GM12878 (cell line): ENCODE measurements around the gene MYL1. TPM values are rescaled to one million over a fixed set of nuclear protein-coding genes. Genes with fewer than 3 reads are reported as not detected.

Source experiments
- ATAC-seq: fragments of 200-7000 bp; cut with Tn5 transposase; 3 replicates; pipeline ENCODE4 v1.9.1; 2020; ENCODE audit warnings: mild to moderate bottlenecking, moderate library complexity
- BruUV-seq: library from RNA; stranded (reverse); fragments of 400-500 nt; replicated peaks from 2 replicates; lab custom pipeline; 2021; lab: Mats Ljungman, UMichigan
- CTCF ChIA-PET: fragments of 300-600 bp; sonication (Branson Sonifier 250); formaldehyde crosslinking; extraction: SDS; loops from one replicate; lab custom pipeline; 2021; ENCODE audit warnings: inconsistent platforms; lab: Yijun Ruan, JAX
- POLR2A ChIA-PET: fragments of 350-600 bp; formaldehyde crosslinking; extraction: SDS; loops from one replicate; lab custom pipeline; 2021; ENCODE audit warnings: inconsistent platforms; lab: Charles Lee
- RAD21 ChIA-PET: fragments of 300-600 bp; sonication (Branson Sonifier 250); formaldehyde crosslinking; loops from one replicate; lab custom pipeline; 2023; ENCODE audit warnings: antibody characterized with exemption; ENCODE audit not compliant: unreplicated experiment; lab: Charles Lee
- SMC1A ChIA-PET: fragments of 300-600 bp; sonication (Branson Sonifier 250); formaldehyde crosslinking; loops from one replicate; lab custom pipeline; 2023; ENCODE audit not compliant: unreplicated experiment, uncharacterized antibody; lab: Charles Lee
- DNase-seq: peaks from one replicate; pipeline ENCODE4 v3.0.0-alpha.2; 2011; ENCODE audit warnings: low read depth, low spot score
- FAIRE-seq: peaks from 3 replicates; lab custom pipeline; 2011; peaks lifted over from hg19 to GRCh38; lab: Jason Lieb, UNC
- H2AFZ ChIP-seq: 2 replicates; pipeline ENCODE4 v1.6.0; 2011; ENCODE audit warnings: low read depth, low read length, control low read depth; ENCODE audit not compliant: control insufficient read depth
- H3K27ac ChIP-seq: 2 replicates; pipeline ENCODE4 v1.5.1; 2011; ENCODE audit warnings: control low read depth; ENCODE audit not compliant: control insufficient read depth, insufficient read depth
- H3K27me3 ChIP-seq, 2 experiments: replicated peaks in 1 of 2; 2 replicates each; pipeline versions ENCODE4 v1.6.0 to v1.6.1; 2011; ENCODE audit warnings: low read length in 1 of 2; ENCODE audit not compliant: control insufficient read depth in 2 of 2, insufficient read depth in 2 of 2
- H3K36me3 ChIP-seq, 2 experiments: 2 replicates each; pipeline ENCODE4 v1.5.1; 2011; ENCODE audit warnings: low read length in 1 of 2; ENCODE audit not compliant: control insufficient read depth in 2 of 2, insufficient read depth in 2 of 2
- H3K4me1 ChIP-seq: 2 replicates; pipeline ENCODE4 v1.6.1; 2011; ENCODE audit warnings: mild to moderate bottlenecking, low read length, moderate library complexity, mixed read lengths; ENCODE audit not compliant: control insufficient read depth, insufficient read depth
- H3K4me2 ChIP-seq: 2 replicates; pipeline ENCODE4 v1.6.0; 2011; ENCODE audit warnings: control low read depth; ENCODE audit not compliant: control insufficient read depth, insufficient read depth
- H3K4me3 ChIP-seq: fragments of 200-600 bp; sonication (generic); 2 replicates; pipeline ENCODE4 v1.5.1; 2016
- H3K79me2 ChIP-seq: 2 replicates; pipeline ENCODE4 v1.6.0; 2011; ENCODE audit warnings: low read length; ENCODE audit not compliant: control insufficient read depth, insufficient read depth
- H3K9ac ChIP-seq: 2 replicates; pipeline ENCODE4 v1.8.0; 2011; ENCODE audit warnings: low read length, control low read depth, mixed read lengths; ENCODE audit not compliant: control insufficient read depth, insufficient read depth
- H3K9me3 ChIP-seq: replicated peaks from 3 replicates; pipeline ENCODE4 v1.5.1; 2011; ENCODE audit warnings: mild to moderate bottlenecking, low read length; ENCODE audit not compliant: control insufficient read depth, insufficient read depth
- H4K20me1 ChIP-seq: 2 replicates; pipeline ENCODE4 v1.6.0; 2011; ENCODE audit not compliant: control insufficient read depth, insufficient read depth
- CBX5 ChIP-seq: sonication (generic); IDR thresholded peaks from 2 replicates; pipeline ENCODE4 v1.6.1; 2016; ENCODE audit warnings: low read depth, moderate library complexity, mild to moderate bottlenecking, inconsistent platforms
- CHD1 ChIP-seq: IDR thresholded peaks from 2 replicates; pipeline ENCODE4 v1.6.1; 2012; ENCODE audit warnings: low read depth, low read length, improper control_type of control experiment
- FOS ChIP-seq: IDR thresholded peaks from 3 replicates; pipeline ENCODE4 v1.6.1; 2011; ENCODE audit warnings: borderline replicate concordance; ENCODE audit not compliant: insufficient read length; ENCODE audit errors: extremely low read depth
- KAT2A ChIP-seq: conservative IDR thresholded peaks from 2 replicates; pipeline ENCODE4 v1.6.1; 2011; ENCODE audit warnings: low read depth, low read length; ENCODE audit not compliant: control insufficient read depth
- KLF5 ChIP-seq: fragments of 450-650 bp; IDR thresholded peaks from 2 replicates; pipeline ENCODE4 v1.6.1; 2014; ENCODE audit warnings: mild to moderate bottlenecking; ENCODE audit not compliant: partially characterized antibody
- NFYB ChIP-seq: IDR thresholded peaks from 2 replicates; pipeline ENCODE4 v1.6.1; 2011; ENCODE audit warnings: low read depth, mild to moderate bottlenecking, low read length, improper control_type of control experiment, moderate library complexity; ENCODE audit not compliant: insufficient read depth
- PAX5 ChIP-seq: IDR thresholded peaks from 2 replicates; pipeline ENCODE4 v1.6.1; 2011; ENCODE audit warnings: low read depth, low read length, borderline replicate concordance
- POLR2A ChIP-seq: IDR thresholded peaks from 2 replicates; pipeline ENCODE4 v1.6.1; 2011; ENCODE audit warnings: low read depth, mild to moderate bottlenecking, low read length
- RB1 ChIP-seq: fragments of 450-650 bp; formaldehyde crosslinking; IDR thresholded peaks from 2 replicates; pipeline ENCODE4 v1.6.1; 2017; ENCODE audit warnings: mild to moderate bottlenecking, borderline replicate concordance
- TCF12 ChIP-seq: IDR thresholded peaks from 2 replicates; pipeline ENCODE4 v1.6.1; 2011; ENCODE audit warnings: low read depth, mild to moderate bottlenecking, low read length
- TCF7 ChIP-seq: IDR thresholded peaks from 2 replicates; pipeline ENCODE4 v1.6.1; 2014; ENCODE audit warnings: antibody characterized with exemption, borderline replicate concordance
- WRNIP1 ChIP-seq: IDR thresholded peaks from 2 replicates; pipeline ENCODE4 v1.6.1; 2011; ENCODE audit warnings: low read depth, low read length, improper control_type of control experiment, borderline replicate concordance
- YBX1 ChIP-seq: fragments of 450-650 bp; IDR thresholded peaks from 2 replicates; pipeline ENCODE4 v1.6.1; 2016; ENCODE audit warnings: antibody characterized with exemption
- YY1 ChIP-seq: IDR thresholded peaks from 2 replicates; pipeline ENCODE4 v1.6.1; 2011; ENCODE audit warnings: low read depth, mild to moderate bottlenecking, low read length
- WGBS: methylation state at CpG from one replicate; pipeline ENCODE4 v1.1.6; 2016; ENCODE audit warnings: low lambda C conversion rate; ENCODE audit not compliant: insufficient replicate concordance, insufficient coverage; ENCODE audit errors: missing lambda C conversion rate; 5-methylcytosine and 5-hydroxymethylcytosine counted together
- in situ Hi-C: fragments of 300-500 bp; cut with MboI; formaldehyde crosslinking; loops from 9 replicates; pipeline ENCODE4 v1.14.3; 2018; ENCODE audit warnings: mixed read lengths
- intact Hi-C: fragments of 100-400 bp; cut with micrococcal nuclease; formaldehyde crosslinking; loops from one replicate; pipeline ENCODE4 v1.14.2; 2022; ENCODE audit not compliant: unreplicated experiment
- polyA plus RNA-seq, 11 experiments: library from polyadenylated mRNA; depleted of rRNA in 4 of 11; unstranded in 6 of 11; stranded (reverse) in 5 of 11; fragments of >200 nt; fragmentation: Nextera tagmentation in 4 of 11; fragmentation: Illumina TruSeq in 1 of 11; extraction: Ambion mirVana in 4 of 11; extraction: Trizol in 1 of 11; gene quantifications; 1 replicate in 1 of 11; 2 replicates in 10 of 11; pipeline versions ENCODE4 v1.2.1 to v1.2.3, GENCODE V29; 2011 to 2016; ENCODE audit warnings: inconsistent platforms in 2 of 11, missing spikeins in 2 of 11, low read depth in 1 of 11
- total RNA-seq, 4 experiments: library from RNA; depleted of rRNA in 3 of 4; stranded (reverse); fragments of >200 nt in 3 of 4; fragmentation: Illumina TruSeq in 1 of 4; extraction: Trizol in 1 of 4; gene quantifications; 2 replicates each; pipeline versions ENCODE4 v1.2.1 to v1.2.3, GENCODE V29; 2013 to 2021
- TF ChIP-seq, protein P1 (sequence below): fragments of 450-650 bp; IDR thresholded peaks from 2 replicates; pipeline ENCODE4 v1.6.1; 2016; ENCODE audit warnings: mild to moderate bottlenecking
- TF ChIP-seq, protein P2 (sequence below), 3 experiments: IDR thresholded peaks in 2 of 3; conservative IDR thresholded peaks in 1 of 3; 2 replicates each; pipeline ENCODE4 v1.5.1; 2011; ENCODE audit warnings: low read depth in 3 of 3, low read length in 3 of 3, mild to moderate bottlenecking in 3 of 3, control low read depth in 2 of 3, moderate library complexity in 2 of 3, inconsistent platforms in 1 of 3, mixed read lengths in 1 of 3; ENCODE audit not compliant: control insufficient read depth in 2 of 3, insufficient read depth in 1 of 3; ENCODE audit errors: extremely low read depth in 1 of 3
- TF ChIP-seq, protein P3 (sequence below): fragments of 150-350 bp; IDR thresholded peaks from 2 replicates; pipeline ENCODE4 v1.6.1; 2016; ENCODE audit warnings: low read depth, low read length

Gene MYL1
- total and polyA plus RNA-seq, 10 of the 15 experiments (the other 5 are each of a cell fraction or from before 2014, with no cell fraction given) = 0.43 TPM; not detected in 9

DNA sequence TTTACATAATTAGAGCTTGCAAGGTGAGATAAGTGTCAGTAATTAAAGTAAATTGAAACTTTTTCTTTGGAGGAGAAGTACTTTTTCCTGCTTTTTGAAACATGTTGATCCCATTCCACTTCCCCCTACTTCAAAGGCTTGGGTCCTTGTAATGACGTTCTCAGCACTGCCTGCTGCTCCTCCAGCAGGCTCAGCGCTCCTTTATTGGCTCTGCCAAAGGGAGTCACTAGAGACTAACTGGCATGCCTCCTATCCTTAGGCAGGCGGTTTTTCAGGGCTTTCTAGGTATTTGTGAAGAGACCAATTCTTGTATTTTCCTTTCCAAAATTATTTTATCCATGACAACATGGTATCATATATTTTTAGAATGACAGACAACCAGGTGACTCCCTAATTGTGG lies 45.8 kb downstream of the MYL1 start:
- H3K36me3 ChIP-seq = no peaks in the 10 kb centered on the region
- H3K79me2 ChIP-seq = no peaks in the 10 kb centered on the region
- ChIA-PET RAD21 (no interaction called here), CTCF (no interaction called here), POLR2A (no interaction called here), SMC1A (no interaction called here)
- FAIRE-seq (no peak), ATAC-seq (no peak), DNase-seq (no peak)
- no peaks in the 10 kb centered on the region for H4K20me1 ChIP-seq
- intact Hi-C loops = no loop called here
- no peak overlapping the region for H3K9ac ChIP-seq
- H3K4me1 ChIP-seq = no peaks in the 10 kb centered on the region
- in situ Hi-C loops = no loop called here
- no peaks in the 10 kb centered on the region for H3K9me3 ChIP-seq
- no peak overlapping the region for H3K4me3 ChIP-seq
- H2AFZ ChIP-seq = no peak overlapping the region
- H3K27me3 ChIP-seq = no peaks in the 10 kb centered on the region
- no peak overlapping the region for H3K27ac ChIP-seq
- H3K4me2 ChIP-seq = no peak overlapping the region
- no TSS peak for BruUV-seq
- TF ChIP-seq CBX5 (no peak), KLF5 (no peak), PAX5 (no peak), KAT2A (no peak), YBX1 (no peak), RB1 (no peak), CHD1 (no peak), FOS (no peak), NFYB (no peak), YY1 (no peak), TCF7 (no peak), POLR2A (no peak), TCF12 (no peak), WRNIP1 (no peak)
- TF ChIP-seq, protein P1, sequence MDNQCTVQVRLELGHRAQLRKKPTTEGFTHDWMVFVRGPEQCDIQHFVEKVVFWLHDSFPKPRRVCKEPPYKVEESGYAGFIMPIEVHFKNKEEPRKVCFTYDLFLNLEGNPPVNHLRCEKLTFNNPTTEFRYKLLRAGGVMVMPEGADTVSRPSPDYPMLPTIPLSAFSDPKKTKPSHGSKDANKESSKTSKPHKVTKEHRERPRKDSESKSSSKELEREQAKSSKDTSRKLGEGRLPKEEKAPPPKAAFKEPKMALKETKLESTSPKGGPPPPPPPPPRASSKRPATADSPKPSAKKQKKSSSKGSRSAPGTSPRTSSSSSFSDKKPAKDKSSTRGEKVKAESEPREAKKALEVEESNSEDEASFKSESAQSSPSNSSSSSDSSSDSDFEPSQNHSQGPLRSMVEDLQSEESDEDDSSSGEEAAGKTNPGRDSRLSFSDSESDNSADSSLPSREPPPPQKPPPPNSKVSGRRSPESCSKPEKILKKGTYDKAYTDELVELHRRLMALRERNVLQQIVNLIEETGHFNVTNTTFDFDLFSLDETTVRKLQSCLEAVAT = no peak
- TF ChIP-seq, protein P2, sequence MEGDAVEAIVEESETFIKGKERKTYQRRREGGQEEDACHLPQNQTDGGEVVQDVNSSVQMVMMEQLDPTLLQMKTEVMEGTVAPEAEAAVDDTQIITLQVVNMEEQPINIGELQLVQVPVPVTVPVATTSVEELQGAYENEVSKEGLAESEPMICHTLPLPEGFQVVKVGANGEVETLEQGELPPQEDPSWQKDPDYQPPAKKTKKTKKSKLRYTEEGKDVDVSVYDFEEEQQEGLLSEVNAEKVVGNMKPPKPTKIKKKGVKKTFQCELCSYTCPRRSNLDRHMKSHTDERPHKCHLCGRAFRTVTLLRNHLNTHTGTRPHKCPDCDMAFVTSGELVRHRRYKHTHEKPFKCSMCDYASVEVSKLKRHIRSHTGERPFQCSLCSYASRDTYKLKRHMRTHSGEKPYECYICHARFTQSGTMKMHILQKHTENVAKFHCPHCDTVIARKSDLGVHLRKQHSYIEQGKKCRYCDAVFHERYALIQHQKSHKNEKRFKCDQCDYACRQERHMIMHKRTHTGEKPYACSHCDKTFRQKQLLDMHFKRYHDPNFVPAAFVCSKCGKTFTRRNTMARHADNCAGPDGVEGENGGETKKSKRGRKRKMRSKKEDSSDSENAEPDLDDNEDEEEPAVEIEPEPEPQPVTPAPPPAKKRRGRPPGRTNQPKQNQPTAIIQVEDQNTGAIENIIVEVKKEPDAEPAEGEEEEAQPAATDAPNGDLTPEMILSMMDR (IDR thresholded peaks at IDR 0.05 in 2 of 3, conservative IDR thresholded peaks at IDR 0.05 in 1 of 3; ENCODE audit: control insufficient read depth in 2 of 3, extremely low read depth in 1 of 3, insufficient read depth in 1 of 3, low read depth in 3 of 3, low read length in 3 of 3) = no peak
- TF ChIP-seq, protein P3, sequence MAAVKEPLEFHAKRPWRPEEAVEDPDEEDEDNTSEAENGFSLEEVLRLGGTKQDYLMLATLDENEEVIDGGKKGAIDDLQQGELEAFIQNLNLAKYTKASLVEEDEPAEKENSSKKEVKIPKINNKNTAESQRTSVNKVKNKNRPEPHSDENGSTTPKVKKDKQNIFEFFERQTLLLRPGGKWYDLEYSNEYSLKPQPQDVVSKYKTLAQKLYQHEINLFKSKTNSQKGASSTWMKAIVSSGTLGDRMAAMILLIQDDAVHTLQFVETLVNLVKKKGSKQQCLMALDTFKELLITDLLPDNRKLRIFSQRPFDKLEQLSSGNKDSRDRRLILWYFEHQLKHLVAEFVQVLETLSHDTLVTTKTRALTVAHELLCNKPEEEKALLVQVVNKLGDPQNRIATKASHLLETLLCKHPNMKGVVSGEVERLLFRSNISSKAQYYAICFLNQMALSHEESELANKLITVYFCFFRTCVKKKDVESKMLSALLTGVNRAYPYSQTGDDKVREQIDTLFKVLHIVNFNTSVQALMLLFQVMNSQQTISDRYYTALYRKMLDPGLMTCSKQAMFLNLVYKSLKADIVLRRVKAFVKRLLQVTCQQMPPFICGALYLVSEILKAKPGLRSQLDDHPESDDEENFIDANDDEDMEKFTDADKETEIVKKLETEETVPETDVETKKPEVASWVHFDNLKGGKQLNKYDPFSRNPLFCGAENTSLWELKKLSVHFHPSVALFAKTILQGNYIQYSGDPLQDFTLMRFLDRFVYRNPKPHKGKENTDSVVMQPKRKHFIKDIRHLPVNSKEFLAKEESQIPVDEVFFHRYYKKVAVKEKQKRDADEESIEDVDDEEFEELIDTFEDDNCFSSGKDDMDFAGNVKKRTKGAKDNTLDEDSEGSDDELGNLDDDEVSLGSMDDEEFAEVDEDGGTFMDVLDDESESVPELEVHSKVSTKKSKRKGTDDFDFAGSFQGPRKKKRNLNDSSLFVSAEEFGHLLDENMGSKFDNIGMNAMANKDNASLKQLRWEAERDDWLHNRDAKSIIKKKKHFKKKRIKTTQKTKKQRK = no peak
- WGBS = 15% methylated on average over 3 of the region's 3 CpGs
